ENCODE measurements around the gene ZNF423. TPM values are rescaled to one million over a fixed set of nuclear protein-coding genes. Genes with fewer than 3 reads are reported as not detected.

ZNF423 gene
- total RNA-seq, 2 experiments from 2014 or later: not detected

DNA sequence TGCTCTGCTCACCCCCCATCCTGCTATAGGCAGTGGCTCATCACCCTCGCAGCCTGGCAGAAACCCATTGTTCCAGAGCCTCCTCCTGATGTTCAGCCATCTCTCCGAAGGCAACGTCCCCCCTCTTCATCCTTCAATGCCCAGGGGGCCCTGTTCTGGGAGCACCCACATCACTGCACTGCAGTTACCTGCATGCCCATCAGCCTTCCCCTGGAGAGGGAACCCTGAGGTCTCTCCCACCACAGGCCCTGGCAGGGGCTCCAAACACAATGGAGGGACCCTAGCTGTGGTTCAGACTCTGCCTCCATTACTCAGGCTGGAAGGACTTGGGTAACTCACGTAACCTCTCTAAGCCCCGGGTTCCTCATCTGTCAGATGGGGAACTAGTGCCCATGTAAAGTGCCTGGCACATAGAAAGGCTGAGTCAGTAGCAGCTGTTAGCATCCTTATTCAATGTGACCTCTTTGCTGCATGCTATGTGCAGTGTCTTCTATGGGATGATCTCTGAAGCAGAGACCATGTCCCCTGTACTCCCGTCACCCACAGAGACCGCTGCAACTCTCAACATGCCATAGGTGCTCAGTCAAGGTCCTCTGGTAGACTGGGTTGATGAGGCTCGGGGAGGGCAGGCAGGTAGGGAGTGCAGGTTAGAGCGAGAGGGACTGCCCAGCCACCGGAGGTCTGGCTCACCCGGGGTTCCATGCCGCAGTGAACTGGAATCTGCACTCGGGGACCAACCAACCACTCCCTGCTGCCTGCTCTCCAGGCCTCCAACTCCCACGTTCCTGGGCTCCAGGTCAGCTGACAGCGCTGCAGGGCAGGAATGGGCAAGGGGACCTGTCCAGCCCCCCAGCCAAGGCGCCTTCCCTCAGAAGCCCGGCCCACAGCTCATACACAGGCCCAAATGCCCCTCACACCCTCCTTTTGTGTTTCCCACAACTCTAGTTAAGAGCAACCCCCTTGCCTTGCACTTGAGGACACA, 233.2 kb downstream of the ZNF423 start:
- ATAC-seq: no peak
- ChIA-PET CTCF (no interaction called here), POLR2A (no interaction called here)
- H3K4me3 Mint-ChIP-seq: no peak overlapping the region
- H3K4me1 Mint-ChIP-seq (ENCODE audit: low read depth): no peaks in the 10 kb centered on the region
- intact Hi-C loops (cut with micrococcal nuclease): no loop called here
- H3K9me3 Mint-ChIP-seq: no peaks in the 10 kb centered on the region
- no peaks in the 10 kb centered on the region for H3K36me3 Mint-ChIP-seq (ENCODE audit: low read depth)
- no peak overlapping the region for H3K27ac Mint-ChIP-seq
- DNase-seq: no peak
- no peaks in the 10 kb centered on the region for H3K27me3 Mint-ChIP-seq
- TF ChIP-seq, protein P1, sequence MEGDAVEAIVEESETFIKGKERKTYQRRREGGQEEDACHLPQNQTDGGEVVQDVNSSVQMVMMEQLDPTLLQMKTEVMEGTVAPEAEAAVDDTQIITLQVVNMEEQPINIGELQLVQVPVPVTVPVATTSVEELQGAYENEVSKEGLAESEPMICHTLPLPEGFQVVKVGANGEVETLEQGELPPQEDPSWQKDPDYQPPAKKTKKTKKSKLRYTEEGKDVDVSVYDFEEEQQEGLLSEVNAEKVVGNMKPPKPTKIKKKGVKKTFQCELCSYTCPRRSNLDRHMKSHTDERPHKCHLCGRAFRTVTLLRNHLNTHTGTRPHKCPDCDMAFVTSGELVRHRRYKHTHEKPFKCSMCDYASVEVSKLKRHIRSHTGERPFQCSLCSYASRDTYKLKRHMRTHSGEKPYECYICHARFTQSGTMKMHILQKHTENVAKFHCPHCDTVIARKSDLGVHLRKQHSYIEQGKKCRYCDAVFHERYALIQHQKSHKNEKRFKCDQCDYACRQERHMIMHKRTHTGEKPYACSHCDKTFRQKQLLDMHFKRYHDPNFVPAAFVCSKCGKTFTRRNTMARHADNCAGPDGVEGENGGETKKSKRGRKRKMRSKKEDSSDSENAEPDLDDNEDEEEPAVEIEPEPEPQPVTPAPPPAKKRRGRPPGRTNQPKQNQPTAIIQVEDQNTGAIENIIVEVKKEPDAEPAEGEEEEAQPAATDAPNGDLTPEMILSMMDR (IDR thresholded peaks at IDR 0.05): no peak

DNA sequence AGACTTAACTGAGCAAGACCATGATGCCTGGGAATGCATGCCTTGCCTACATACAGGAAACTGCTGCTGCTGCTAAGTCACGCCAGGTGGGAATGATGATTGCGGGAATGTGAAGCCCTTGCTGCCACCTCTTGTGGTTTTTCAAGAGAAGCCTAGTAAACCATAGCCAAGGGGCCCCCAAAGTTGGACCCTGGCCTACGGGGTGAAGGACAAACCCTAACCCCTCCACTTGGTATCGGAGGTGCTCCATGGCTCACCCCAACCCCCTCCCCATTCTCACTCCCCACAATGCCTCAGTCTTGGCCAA, 233.9 kb downstream of the ZNF423 start:
- no peak overlapping the region for H3K27ac Mint-ChIP-seq
- ChIA-PET CTCF (no interaction called here), POLR2A (no interaction called here)
- H3K36me3 Mint-ChIP-seq (ENCODE audit: low read depth): no peaks in the 10 kb centered on the region
- H3K9me3 Mint-ChIP-seq: no peaks in the 10 kb centered on the region
- intact Hi-C loops (cut with micrococcal nuclease): no loop called here
- DNase-seq: no peak
- TF ChIP-seq, protein P1 (IDR thresholded peaks at IDR 0.05): no peak
- H3K27me3 Mint-ChIP-seq: no peaks in the 10 kb centered on the region
- H3K4me3 Mint-ChIP-seq: no peak overlapping the region
- H3K4me1 Mint-ChIP-seq (ENCODE audit: low read depth): no peaks in the 10 kb centered on the region
- ATAC-seq: no peak

DNA sequence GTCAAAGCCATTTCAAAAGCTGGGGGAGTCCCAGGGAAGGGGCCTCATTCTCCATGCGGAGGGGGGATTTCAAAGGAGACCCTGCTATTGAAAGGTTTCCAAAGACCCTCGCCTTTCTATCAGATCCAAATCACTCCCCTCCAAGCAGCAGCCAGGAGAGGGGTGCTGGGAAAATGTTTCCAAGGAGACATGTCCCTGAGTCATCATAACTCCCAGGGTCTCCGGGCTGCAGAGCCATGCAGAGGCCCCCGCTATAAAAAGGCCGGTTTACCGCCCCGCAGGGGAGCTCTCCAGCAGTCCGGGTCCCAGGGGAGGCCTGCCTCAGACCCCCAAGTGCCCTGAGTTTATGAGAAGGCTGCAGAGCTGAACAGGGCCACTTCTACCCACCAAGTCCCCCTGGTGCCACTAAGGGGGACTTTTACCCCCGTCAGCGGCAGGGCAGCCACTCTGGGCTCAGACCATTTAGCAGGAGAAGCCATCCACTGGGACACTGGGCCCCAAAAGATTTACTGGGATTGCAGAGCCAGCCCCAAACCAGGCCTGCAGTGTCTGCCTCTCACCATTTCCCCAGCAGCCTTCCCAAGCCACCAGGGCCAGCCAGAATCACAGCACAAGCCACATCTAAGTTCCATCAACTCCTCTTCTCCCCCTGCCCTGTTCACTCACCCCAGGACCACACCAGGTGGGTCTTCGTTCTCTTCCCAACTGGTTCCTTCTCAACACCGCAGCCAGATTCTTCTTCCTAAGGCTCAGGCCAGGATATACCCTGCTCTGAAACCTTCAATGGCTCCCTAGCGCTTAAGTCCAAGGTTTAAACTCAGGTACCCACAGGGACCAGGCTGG, 234.4 kb downstream of the ZNF423 start:
- ChIA-PET POLR2A (no interaction called here), CTCF (no interaction called here)
- H3K9me3 Mint-ChIP-seq: no peaks in the 10 kb centered on the region
- DNase-seq: no peak
- H3K27me3 Mint-ChIP-seq: no peaks in the 10 kb centered on the region
- no peak overlapping the region for H3K27ac Mint-ChIP-seq
- intact Hi-C loops (cut with micrococcal nuclease): no loop called here
- ATAC-seq: no peak
- H3K4me3 Mint-ChIP-seq: no peak overlapping the region
- no peaks in the 10 kb centered on the region for H3K4me1 Mint-ChIP-seq (ENCODE audit: low read depth)
- H3K36me3 Mint-ChIP-seq (ENCODE audit: low read depth): no peaks in the 10 kb centered on the region
- TF ChIP-seq, protein P1 (IDR thresholded peaks at IDR 0.05): no peak

DNA sequence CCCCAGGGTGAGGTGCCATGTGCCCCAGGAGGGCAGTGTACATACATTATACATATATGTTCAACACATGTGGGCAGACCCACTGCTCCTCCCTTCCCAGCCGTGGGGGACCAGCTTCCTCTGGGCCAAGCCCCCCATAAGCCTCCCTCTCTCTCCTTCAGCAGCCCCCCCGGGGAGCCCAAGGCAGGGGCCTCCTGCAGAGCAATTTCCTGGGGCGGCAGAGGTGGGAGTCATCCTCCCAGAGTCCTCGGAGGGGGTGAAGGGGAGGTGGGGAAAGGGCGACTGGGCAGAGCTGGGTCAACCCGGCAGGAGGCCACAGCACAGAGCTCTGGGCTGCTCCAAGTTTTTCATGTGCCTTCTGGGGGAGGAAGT, 235.1 kb downstream of the ZNF423 start:
- H3K4me1 Mint-ChIP-seq (ENCODE audit: low read depth): no peaks in the 10 kb centered on the region
- no peak overlapping the region for H3K4me3 Mint-ChIP-seq
- TF ChIP-seq, protein P1 (IDR thresholded peaks at IDR 0.05): no peak
- DNase-seq (no peak), ATAC-seq (no peak)
- intact Hi-C loops (cut with micrococcal nuclease): no loop called here
- H3K9me3 Mint-ChIP-seq: no peaks in the 10 kb centered on the region
- ChIA-PET CTCF (no interaction called here), POLR2A (no interaction called here)
- no peaks in the 10 kb centered on the region for H3K36me3 Mint-ChIP-seq (ENCODE audit: low read depth)
- no peaks in the 10 kb centered on the region for H3K27me3 Mint-ChIP-seq
- H3K27ac Mint-ChIP-seq: no peak overlapping the region

Measured in activated CD8-positive, alpha-beta T cell treated with anti-CD3 and anti-CD28 coated beads for 36 hours (primary cell).